ENCODE results near the gene PDZRN3.
A peak's percentile ranks its signal among the peaks of the same experiment; 100 is the strongest.

PDZRN3 gene

DNA sequence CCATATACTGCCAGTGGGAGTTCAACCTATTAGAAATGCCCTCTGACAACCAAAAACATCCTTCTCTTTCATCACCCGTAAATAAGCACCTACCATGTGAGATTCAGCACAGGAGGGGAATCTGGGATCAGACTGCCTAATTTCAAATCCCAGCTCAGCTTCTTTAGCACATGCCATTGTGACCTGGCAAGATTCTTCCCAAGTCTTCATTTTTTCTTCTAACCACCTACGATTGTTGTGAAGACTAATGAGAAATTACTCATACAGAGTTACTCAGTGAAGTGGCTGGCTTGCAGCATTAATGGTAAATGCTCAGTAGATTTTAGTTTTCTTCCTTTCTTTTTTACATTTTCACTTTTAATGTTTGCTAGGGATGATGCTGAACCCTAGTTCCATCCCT, 176.7 kb downstream of the PDZRN3 start:
- peak; percentile 56 for DNase-seq

- no peak for DNase-seq
Measured at GRCh38 chr3:73447111-73447510, 177.6 kb downstream of the PDZRN3 start.

DNA sequence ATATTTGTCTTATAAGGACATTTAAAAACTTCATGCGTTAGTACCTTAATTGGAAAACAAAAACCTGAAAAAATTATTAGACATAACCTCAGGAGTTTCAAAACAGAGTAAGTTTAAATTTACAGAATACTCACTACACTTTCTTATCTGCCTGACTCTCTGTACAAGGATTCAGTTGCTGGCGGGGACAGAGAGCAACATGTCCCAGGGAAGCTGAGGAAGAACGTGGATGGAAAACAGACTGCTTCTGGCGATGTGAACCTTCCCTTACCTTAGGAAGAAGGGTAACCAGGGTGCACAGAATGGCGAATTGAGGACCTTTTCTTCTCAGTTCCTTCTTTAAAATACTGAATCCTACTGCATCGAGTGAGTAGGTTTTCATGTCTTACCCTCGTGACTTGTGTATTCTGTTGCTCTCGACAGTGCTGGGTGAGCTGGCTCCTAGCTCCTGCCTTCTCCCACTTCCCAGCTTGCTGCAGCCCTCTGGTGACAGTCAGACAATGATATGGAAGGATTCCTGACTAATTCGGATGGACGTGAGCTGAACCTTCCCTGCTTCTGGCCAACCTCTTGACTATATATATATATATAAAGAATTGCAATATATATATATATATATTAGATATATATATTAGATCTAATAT, 178.2 kb downstream of the PDZRN3 start:
- DNase-seq = no peak

DNA sequence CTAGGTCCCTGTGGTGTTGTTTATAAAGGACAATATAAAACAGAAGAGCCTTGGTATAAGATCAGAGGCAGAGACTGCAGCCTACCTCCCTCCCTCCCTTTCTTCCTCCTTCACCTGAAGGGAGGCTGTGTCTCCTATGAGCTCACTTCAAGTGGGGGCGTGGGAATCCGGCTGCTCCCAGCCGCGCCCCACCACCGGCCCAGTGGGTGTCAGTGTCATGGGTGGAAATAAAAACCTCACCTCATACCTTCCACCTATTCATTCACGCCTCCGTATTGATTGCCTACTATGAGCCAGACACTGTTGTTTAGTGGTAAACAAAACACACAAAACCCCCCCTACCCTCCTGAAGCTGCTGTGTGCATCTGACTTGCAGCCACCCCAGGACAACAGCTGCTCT, 181.9 kb downstream of the PDZRN3 start:
- no peak for DNase-seq

DNA sequence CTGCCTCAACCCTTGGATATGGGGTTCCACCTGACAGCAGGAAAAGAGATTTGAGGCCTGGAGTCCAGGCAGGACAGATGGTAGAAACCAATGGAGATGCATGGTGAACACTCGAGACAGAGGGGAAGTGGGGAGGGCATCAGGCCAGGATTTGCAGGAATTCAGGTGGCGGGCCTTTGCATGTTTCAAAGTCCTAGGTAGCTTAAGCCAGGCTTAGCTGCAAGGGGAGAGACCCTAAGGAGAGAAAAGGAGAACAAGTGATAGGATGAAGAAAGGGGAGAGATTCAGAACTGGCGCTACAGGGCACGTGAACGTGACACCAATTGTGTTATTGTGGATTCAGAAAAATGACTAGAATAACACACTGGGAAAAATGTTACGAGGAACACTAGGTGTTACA, 182.6 kb downstream of the PDZRN3 start:
- no peak for DNase-seq

DNA sequence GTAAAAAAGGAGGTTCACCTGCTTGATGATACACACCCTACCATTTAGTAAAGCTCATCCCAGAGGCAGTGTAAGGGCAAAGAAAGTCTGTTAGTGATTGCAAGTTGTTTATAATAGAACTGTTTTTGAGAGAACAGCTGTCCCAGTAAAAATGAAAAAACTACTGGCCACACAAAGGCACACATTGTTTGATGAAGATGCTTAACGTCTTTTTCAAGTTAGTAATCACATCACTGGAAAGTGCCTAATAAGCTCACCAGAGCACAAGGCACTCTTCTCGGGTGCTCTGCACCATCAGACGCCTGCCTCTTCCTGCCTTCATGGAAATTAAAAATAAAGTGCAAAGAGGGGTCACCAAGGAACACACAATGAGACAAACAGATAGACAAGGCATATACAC, 186.9 kb downstream of the PDZRN3 start:
- DNase-seq = no peak

DNA sequence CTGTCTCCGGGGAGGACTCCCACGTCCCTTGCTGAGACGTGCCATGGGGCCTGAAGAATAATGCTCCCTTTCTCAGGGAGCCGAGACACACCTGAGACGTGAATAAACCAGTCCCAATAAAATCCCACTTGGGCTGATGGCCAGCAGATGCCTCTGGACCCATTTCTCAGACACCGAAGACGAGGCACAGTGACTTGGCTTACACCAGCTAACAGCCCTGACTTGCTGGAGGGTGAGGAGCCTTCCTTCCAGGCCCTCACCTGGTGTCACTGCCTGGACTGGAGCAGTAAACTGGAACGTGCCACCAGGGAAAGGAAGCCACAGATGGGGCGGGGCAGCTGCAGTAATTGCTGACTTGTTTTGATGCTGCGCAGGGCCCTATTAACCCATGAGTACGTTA, 189.7 kb downstream of the PDZRN3 start:
- DNase-seq = no peak

GRCh38 chr3:73433687-73434086, 191.1 kb downstream of the PDZRN3 start:
- peak; percentile 41 for DNase-seq

DNA sequence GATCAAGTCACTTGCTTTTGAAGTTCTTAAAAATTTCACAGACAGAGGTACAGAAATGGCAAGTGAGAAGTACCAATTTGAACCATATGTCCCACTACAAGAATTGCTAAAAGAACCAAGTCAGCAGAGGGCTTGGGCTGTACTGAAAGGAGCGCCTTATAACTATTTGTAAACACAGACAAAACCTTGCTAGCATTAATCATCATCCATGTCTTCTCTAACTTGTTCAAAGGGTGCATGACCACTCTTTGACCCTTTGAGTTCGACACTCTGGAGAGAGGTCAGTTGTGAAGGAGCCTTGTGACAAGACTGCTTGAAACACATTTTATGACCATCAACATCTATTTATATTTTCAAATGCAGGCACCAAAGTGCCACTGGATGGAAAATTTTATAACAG, 191.7 kb downstream of the PDZRN3 start:
- peak; percentile 17 for DNase-seq

GRCh38 chr3:73432706-73433032, 192.1 kb downstream of the PDZRN3 start:
- DNase-seq = no peak

GRCh38 chr3:73432023-73432705, 192.6 kb downstream of the PDZRN3 start:
- peak; percentile 56 for DNase-seq

DNA sequence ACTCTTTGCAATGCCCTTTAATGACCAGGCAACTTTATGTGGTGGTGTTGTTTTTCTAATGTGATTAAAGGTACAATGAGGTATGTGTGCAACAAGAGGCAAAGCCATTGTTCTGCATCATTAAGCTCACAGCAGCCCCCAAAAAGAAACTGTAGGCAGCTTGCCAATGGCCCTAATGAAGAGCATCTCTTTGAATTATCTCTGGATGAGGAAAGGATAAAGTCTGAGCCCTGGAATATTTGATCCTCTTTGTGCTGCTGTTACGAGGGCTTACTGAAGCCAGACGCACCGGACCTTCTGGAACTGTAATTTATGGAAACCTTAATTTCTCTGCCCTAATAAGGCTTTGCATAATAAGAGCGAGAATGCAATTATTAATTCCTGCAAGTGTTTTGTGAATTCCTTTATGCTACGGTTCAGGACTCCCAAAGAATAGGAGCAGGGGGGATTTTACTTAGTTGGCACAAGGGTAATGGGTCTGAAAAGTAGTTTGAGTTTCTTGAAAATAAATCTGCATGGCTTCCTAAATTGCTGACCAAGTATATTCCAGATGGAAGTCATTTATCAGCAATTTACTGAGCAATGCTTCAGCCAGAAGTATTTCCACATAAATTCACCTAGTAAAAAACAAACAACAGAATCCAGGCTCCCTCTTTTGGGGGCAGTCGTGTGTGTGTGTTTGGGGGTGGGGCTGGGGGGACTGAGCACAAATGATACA, 193.4 kb downstream of the PDZRN3 start:
- no peak for DNase-seq

DNA sequence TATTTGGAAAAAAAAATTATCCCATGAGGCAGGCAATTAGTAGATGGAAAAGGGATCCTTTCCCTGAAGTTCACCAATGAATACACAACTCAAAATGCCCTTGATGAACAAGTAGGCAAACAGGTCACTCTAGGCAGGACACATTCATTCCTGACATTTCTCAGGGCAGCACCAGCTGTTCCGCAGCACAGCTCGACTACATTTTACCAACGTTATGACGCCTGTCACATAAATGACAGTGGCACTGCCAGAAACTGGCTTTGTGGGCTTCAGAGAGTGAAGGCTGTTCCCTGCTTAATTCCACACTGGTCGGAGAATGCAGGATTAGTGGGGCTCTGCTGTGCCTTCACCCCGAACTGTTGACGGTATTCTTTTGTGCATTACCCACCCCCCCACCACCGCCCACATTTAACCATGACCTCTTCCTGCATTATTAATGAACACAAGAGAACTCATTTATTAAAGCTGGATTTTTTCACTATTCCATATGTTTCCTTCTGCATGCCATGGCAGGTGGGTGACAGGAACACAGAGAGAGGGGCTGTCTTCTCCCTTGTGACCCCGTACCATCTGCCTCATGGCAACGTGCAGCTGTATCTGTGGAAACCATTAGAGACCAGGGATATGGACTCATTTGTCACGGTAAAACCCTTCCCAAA, 197.6 kb downstream of the PDZRN3 start:
- no peak for DNase-seq

GRCh38 chr3:73426606-73427005, 198.1 kb downstream of the PDZRN3 start:
- DNase-seq = no peak

- DNase-seq = no peak
Measured at GRCh38 chr3:73423116-73423515, 201.6 kb downstream of the PDZRN3 start.

- DNase-seq = no peak
Measured at GRCh38 chr3:73422571-73422970, 202.2 kb downstream of the PDZRN3 start.

DNA sequence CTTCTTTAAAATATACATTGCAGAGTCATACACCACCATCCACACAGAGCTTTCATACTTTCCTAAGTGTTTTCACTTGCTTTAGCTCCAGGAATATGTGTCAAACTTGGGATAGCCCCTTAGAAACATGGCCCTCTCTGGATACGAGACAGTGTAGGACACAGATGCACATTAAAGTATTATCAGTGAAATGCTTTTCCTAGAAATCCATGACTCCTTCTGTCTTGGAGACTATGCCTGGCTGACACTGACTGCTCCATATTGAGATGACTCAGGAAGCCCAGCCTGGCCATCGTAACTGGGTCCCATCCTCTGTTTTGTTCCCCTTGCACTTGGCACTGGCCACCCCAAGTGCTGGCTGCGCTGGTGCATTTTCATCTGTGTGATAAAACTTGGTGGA, 204.8 kb downstream of the PDZRN3 start:
- peak; percentile 22 for DNase-seq

DNA sequence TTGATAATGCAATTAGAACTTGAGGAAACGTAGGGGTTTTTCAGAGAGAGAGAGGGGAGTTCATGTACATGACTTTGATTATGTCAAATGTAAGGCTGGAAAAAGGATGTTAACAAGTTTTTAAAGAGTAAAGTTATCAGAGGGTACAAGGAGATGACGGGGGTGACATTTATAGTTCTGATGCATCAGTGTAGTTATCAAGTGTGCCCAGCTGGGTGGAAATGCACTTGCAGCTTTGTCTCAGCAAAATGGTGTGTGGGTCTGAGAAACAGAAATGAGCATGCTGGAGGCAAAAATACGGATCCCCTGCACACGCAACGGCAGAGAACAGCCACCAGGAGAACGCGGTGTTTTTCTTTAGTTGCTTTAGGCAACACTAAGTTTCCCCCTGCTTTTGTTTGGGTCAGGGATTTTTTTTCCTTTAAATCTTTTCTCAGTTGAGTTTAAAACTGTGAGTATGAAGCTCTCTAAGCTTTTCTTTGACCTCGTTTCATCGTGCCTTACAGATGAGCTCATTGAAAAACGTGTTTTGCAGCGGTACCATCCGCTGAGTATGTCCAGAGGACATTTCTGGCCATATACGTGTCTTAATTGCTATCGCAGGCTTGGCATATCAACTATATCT, 205.4 kb downstream of the PDZRN3 start:
- DNase-seq = peak; percentile 77

DNA sequence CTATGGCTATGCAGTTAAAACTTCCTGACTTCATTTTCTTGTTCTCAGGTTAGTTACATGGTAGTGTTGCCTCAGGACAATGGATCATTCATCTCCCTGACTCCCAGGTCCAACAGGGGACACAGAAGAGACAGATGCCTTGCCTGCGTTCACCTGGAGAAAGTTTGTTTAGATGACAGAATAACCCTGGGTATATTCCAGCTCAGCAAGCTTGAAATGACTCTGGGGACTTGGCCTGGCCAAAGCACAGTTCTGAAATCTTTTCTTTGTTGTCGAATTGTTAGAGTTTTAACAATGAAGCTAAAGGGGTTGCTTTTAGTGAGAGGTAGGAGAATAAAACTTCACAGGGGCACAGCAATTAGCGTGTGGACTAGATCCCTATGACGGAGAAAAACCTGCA, 206.1 kb downstream of the PDZRN3 start:
- DNase-seq = no peak

GRCh38 chr3:73415118-73415517, 209.6 kb downstream of the PDZRN3 start:
- DNase-seq = no peak

DNA sequence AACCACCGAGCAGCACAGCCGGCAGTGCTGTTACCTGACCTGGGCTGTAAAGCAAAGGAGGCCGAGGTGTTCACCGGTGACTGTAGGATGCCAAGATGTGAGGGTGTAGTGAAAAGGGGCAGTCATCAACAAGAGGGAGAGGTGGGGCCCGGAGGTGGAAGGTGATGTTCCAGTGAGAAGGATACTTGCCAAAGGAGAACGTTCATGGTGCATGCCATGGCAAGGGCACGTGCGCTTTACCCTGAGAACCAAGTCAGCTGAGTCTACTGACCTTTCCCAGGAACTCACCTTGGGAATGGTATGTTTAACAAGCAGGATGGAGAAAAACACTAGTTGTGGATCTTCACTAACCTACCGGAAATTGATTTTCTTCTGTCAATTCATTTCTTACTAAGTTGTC, 211.1 kb downstream of the PDZRN3 start:
- DNase-seq = no peak

- DNase-seq = no peak
Measured at GRCh38 chr3:73411993-73412392, 212.7 kb downstream of the PDZRN3 start.

DNA sequence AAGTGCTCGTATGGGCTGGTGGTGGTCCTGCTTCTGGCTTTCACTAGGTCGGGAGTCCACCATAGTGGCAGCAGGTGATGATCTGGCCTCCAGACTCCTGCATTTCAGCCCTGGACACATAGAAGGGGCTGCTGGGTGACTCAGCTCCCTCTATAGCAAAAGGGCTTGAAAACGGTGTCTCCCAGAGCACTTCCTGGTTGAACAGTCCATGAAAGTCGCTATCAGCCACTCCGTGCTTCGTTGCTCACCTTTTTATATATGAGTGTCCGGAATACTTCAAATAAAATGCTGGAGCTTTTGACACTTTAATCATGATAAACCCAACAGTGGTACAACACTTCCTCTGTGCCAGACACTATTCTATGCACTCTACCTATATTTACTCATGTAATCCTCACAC, 213.2 kb downstream of the PDZRN3 start:
- no peak for DNase-seq

Data from fibroblast of skin of right biceps (primary cell).